Activated CD8-positive, alpha-beta memory T cell treated with anti-CD3 and anti-CD28 coated beads for 36 hours (primary cell): ENCODE measurements around the gene ECPAS. TPM values are rescaled to one million over a fixed set of nuclear protein-coding genes. Genes with fewer than 3 reads are reported as not detected.
"Not testable (repeated sequence)": the region's sequence is repeated elsewhere in the genome, so short reads cannot be mapped to it uniquely, and the experiment has no call there.

Experiments
- CTCF ChIA-PET: fragments of 350-600 bp; sonication (Branson Sonifier 250); formaldehyde crosslinking; loops from one replicate; lab custom pipeline; 2021; ENCODE audit warnings: antibody characterized with exemption; lab: Charles Lee
- POLR2A ChIA-PET: fragments of 350-600 bp; sonication (Branson Sonifier 250); formaldehyde crosslinking; loops from one replicate; lab custom pipeline; 2021; ENCODE audit warnings: antibody characterized with exemption; lab: Charles Lee
- total RNA-seq, 2 experiments: library from RNA; stranded (reverse); gene quantifications; one replicate each; pipeline ENCODE4 v1.2.3, GENCODE V29; 2021

ECPAS gene
- total RNA-seq, 2 experiments from 2014 or later, result 86.9 to 88.8 TPM

DNA sequence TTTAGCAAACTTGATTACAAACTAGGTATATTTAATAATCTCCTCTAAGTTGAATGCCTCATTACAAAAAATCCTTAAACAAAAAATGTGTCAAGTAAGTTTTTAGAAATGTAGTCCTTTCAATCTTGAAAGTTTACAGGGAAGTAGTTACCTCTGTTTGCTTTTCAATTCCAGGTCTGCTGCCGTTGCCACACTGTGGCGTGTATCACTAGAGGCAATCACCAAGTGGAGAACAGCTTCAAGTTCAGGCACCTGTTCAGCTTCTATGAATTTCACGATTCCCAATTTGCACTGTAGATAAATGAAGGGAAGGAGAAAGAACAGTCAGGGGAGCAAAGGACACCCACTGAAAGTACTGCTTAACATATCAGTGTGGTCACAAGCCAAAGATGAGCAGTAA is 51.1 kb downstream of the ECPAS start:
- CTCF ChIA-PET, result no interaction called here
- POLR2A ChIA-PET, result no interaction called here

DNA sequence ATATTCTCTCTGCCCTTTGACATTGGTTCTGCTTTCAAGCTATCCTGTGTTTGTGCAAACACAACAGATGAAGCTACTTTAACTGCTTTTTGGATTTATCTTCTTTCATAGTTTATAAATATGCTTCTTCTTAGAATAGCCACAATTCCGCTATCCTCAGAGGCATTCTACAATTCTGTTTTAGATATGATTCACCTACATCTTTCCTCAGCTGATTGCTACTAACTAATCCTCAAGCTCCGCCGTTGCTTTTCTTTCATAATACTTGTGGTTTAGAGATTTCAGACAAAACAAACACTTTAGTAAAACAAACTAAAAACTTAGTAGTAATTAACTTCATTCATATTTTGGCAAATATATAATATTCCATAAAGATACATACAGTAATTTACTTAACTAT is 52.5 kb downstream of the ECPAS start:
- CTCF ChIA-PET, result no interaction called here
- POLR2A ChIA-PET, result no interaction called here

DNA sequence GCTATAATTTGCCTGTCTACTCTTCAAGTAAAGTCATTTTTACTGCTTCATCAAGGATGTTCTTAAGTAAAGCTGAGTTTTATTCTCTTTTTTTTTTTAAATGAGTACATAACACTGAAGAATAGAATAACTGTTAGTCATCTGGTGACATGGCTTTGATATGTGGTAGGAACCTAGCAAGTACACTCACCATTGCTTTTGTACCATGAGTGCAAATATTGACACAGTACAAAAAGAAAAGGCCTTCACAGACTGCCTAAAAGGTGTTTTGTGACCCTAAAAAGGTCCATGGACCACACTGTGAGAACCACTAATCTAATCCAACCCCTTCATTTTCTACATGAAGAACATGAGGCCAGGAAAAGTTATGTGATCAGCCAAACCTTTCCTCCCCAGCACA is 55.0 kb downstream of the ECPAS start:
- POLR2A ChIA-PET, result no interaction called here
- CTCF ChIA-PET, result no interaction called here

DNA sequence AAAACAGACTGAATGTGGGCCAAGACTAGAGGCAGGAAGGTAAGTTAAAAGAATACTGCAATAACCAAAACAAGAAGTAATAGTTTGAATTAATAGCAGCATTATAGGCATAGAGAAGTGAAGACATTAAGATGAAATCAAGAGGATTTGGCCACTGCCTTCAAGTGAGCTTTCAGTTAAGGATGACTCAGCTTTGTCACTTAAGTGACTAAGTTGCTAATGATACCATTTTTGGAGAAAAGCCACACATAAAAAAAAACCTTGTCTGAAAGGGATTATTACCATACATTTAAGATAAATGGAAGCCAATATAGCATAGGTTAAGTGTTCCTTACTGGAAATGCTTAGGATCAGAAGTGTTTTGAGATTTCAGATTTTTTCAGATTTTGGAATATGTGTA is 57.0 kb downstream of the ECPAS start:
- POLR2A ChIA-PET, result no interaction called here
- CTCF ChIA-PET, result no interaction called here

DNA sequence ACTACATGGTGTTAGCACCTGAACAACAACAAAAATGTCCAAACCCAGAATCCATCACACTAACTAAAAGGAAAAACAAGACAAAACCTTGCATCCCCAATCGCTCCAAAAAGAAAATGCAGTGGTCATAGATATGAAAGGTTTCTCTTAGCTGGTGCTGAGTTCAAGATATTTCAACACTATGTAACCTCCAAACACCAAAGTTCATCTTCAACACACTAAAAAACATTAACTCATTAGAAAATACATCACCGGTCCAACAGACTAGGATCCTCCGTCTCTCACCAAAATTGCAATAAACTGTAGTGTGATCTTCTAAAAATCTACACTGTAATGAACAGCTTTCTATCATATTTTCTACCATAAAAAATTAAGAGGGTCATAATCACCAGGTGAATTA is 60.8 kb downstream of the ECPAS start:
- ChIA-PET CTCF (no interaction called here), POLR2A (no interaction called here)

DNA sequence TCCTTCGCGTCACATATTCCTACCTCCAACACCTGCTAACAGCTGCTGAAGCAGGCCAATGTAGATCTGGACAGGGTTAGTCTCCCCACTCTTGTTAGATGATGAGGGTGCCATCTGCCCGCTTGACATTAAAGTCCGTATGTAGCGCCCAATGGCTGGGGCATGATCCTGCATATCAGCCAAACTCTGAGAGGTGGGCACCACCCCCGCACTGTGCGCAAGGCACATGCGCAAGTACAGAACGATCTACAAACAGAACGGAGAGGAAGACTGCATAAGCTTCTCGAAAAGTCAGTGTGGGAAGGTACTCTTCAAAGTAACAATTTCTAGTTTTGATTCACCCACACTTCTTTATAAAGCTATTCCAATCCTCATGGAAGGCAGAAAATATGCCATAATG is 69.8 kb downstream of the ECPAS start:
- POLR2A ChIA-PET, result no interaction called here
- CTCF ChIA-PET, result interaction anchor here (0.8 kb wide), 1 partner anchor 207 kb away, joined by 3 read pairs; no protein-coding TSS in a partner anchor

DNA sequence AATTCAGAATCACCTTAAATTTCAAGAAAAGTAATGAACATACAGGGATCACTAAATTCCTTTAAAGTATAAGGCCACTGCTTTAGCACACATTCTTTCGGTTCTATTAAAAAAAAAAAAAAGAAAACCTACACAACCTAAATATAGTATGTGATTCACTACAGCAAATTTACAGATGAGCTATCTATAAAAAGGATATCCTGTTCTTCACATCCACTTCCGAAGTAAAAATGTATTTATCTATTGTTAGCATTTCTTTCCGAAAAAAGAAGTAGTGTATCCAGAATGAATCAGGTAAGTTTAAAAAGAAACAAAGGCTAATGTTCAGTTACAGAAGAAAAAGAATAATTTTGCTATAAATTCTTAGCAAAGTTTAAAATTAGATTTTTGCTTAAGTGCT is 70.2 kb downstream of the ECPAS start:
- POLR2A ChIA-PET, result no interaction called here
- CTCF ChIA-PET, result no interaction called here

DNA sequence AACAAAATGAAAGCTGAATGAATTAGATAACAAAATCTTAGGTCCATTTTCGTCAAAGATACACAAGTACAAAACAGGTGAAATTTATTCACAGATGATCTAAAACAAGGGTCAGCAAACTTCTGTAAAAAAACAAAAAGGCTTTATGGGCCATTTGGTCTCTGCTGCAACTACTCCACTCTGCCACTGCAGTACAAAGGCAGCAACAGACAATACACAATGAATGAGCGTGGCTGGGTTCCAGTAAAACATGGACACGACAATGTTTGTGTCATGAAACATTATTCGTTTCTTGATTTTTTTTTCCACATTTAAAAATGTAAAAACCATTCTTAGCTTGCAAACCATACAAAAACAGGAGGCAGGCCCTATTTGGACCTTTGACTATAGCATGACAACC is 71.9 kb downstream of the ECPAS start:
- CTCF ChIA-PET, result interaction anchor here (0.7 kb wide), 1 partner anchor 28 kb away, joined by 3 read pairs; no protein-coding TSS in a partner anchor

DNA sequence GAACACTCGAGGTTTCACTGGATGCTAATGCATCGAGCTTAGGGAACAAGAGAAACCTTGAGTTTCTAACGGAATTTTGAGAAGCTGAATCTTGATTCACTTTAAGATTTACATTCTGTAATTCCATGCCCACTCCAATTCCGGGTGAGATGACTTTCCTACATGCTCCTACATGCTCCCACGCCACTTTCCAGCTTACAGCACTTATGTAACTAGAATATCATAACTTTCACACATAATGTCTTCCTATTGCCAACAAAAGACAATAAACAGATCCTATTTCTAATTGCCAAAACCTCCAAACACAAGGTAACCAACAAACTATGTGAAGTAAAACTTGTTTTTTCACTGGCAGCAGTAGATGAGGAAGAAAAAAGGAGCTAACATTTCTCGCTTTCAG is 72.9 kb downstream of the ECPAS start:
- POLR2A ChIA-PET, result no interaction called here
- CTCF ChIA-PET, result no interaction called here

More for the DNA sequence above, 71.9 kb downstream of the ECPAS start:
- POLR2A ChIA-PET, result interaction anchor here (0.7 kb wide), 1 partner anchor 132 kb away, joined by 3 read pairs; no protein-coding TSS in a partner anchor

DNA sequence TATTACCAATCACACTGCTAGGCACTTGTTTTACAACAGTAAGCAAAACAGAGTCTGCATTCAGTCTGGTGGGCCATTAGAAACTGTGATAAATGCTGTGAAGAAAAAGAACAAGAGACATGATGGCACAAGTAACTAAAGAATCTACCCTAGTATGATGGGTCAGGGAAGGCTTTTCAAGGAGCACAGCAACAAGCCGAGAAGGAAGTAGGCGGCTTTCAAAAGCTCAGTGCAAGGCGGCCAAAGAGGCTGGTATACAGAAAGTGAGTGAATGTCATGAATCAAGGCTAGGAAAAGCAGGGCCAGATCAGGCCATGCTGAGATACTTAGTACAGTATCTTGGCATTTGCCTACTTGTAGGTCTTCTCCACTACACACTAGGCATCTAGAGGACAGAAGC is 76.4 kb downstream of the ECPAS start:
- CTCF ChIA-PET, result no interaction called here
- POLR2A ChIA-PET, result no interaction called here

DNA sequence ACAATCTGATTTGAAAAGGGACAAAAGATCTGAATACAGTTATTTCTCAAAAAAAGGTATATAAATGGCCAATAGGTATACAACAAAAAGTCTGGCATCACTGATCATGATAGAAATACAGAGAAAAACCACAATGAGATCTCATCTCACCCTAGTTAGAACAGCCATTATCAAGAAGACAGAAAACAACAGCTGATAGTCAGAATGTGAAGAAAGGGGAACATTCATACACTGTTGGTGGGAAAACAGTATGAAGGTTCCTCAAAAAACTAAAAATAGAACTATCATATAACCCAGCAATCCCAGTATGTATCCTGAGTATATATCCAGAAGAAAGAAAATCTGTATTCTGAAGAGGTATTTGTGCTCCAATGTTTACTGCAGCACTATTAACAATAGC is 78.5 kb downstream of the ECPAS start:
- CTCF ChIA-PET, result no interaction called here
- POLR2A ChIA-PET, result no interaction called here

DNA sequence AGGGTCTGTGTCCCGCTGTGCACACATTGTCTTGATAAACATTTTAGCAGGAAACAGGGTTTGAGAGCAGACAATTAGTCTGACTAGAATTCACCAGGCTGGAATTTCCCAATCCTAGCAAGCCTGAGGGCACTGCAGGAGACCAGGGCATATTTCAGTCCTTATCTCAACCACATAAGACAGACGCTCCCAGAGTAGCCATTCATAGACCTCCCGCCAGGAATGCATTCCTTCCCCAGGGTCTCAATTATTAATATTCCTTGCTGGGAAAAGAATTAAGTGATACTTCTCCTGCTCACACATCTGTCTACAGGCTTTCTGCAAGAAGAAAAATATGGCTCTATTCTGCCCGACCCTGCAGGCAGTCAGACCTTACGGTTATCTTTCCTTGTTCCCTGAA is 82.7 kb downstream of the ECPAS start:
- CTCF ChIA-PET, POLR2A ChIA-PET: not testable (repeated sequence)

DNA sequence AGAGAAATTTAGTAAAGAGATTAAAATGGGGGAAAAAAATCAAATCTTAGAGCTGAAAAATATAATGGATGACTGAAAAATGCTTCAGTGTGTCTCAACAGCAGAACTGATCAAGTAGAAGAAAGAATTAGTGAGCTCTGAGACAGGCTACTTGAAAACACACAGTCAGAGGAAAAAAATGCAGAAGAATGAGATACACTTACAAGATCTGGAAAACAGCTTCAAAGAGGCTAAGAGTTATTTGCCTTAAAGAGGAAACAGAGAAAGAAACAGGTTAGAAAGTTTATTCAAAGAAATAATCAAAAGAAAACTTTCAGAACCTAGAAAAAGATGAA is 83.7 kb downstream of the ECPAS start:
- POLR2A ChIA-PET, result no interaction called here

DNA sequence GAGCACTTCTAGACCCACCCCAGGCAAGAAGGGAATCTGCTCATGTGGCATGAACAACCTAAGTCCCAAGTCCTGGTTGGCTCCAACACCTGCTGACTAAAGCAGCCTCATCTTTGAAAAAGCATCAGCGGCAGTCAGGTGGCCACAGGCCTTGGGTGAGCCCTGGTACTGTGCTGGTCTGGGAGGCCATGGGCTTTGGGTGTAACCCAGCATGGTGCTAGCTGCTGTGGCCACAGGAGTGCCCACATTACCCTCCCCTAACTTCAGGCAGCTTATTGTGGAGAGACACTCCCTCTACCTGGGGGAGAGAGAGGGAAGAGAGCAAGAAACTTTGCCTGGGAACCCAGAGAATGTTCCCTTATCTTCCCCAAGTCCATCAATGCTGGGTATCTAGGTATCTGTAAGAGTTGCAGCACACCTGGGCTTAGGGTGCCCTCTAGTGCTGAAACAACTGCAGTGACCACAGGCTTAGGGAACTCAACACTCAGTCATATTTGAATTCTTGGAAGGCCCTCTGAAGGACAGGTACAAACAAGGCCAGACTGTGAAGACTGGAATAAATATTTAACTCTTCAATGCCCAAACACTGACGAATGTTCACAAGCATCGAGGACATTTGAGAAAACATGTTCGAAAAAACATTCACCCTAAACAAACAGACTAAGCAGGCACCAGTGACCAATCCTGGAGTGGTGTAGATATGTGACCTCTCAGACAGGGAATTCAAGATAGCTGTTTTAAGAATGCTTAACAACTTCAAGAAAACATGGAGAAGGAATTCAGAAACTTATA is 84.2 kb downstream of the ECPAS start:
- POLR2A ChIA-PET, result no interaction called here
- CTCF ChIA-PET, result no interaction called here

More for the DNA sequence above, 83.7 kb downstream of the ECPAS start:
- CTCF ChIA-PET, result no interaction called here

DNA sequence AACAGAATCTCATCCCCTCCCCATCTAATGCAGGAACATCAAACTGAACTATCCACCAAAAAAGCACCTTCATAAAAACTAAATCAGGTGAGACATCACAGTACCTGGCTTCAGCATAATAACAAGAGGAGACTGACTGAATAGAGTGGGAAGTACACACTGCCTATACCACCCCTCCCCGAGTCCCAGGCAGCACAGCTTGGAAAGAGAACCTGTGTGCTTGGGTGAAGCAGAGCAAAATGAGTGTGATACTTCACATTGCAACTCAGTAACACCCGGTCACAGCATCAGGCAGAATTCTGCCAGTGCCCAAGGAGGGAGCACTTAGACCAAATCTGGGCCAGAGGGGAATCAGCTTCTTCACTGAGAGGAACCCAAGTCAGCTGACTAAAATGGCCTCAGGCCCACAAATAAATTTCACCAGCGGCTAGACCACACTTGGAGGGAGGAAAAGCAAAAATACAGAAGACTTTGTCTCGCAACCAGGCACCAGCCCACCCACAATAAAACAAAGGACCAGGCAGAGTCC is 84.9 kb downstream of the ECPAS start:
- CTCF ChIA-PET, result no interaction called here
- POLR2A ChIA-PET, result no interaction called here

DNA sequence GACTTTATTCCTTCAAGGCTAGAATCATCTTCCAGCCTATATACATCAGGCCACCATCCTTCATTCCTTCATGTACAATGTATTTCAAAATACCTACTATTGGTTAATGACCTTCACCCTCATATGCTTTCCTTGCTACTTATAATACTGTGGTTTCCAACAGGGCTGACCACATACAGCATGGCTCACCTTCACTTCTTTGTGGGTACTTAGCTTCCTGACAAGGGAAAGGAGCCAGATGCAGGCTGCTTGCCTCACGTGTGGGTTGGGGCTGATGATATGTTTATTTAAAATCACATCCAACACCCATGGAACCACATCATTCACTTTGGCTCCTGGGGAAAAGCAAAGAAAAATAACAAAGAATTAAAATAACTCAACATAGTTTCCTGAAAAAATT is 90.2 kb downstream of the ECPAS start:
- POLR2A ChIA-PET, result no interaction called here
- CTCF ChIA-PET, result no interaction called here

DNA sequence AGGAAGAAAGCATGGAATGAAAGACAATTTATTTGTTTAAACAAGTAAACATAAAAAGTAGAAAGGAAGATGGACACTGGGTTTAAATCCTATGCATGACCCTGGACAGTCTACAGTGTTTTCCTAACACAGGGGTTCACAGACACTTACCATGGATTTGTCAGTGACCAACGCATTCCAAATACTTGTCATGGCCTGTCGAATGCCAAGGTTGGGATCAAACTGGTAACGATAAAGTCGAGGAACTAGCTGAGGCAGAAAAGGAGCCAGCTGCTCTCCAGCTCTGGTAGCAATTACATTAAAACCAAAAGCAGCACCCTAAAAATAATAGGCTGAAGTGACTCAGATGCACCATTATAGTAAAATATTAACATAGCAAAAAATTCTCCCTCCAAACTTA is 94.8 kb downstream of the ECPAS start:
- ChIA-PET POLR2A (no interaction called here), CTCF (no interaction called here)

DNA sequence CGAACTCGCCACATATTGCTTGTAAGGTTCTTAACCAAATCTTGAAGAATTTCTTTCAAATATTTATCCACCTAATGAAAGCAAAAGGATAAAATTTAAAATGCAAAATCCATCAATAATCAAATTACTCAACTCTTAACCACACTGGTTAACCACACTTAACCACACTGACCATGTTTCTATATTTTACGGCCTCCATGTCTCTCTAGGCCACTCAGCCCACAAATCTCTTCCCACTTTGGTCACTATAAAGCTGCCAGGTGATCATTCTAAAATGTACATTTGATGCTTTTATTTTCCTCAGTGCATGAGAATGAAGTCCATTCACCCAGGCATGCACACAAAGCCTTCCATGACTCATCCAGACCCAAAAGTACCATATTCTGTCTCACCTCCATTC is 97.8 kb downstream of the ECPAS start:
- CTCF ChIA-PET, result no interaction called here
- POLR2A ChIA-PET, result no interaction called here

DNA sequence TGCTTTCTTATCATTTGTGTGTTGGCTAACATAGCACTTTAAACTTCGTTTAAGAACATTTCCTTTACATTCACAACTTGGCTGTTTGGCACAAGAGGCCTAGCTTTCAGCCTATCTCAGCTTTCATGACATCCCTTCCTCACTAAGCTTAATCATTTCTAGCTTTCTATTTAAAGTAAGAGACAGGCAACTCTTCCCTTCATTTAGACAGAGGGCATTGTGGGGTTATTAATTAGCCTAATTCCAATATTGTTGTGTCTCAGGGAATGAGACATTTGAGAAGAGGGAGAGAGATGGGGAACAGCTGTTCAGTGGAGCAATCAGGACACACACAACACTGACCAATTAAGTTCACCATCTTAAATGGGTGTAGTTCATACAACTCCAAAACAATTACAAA is 103.2 kb downstream of the ECPAS start:
- CTCF ChIA-PET, result no interaction called here
- POLR2A ChIA-PET, result no interaction called here

DNA sequence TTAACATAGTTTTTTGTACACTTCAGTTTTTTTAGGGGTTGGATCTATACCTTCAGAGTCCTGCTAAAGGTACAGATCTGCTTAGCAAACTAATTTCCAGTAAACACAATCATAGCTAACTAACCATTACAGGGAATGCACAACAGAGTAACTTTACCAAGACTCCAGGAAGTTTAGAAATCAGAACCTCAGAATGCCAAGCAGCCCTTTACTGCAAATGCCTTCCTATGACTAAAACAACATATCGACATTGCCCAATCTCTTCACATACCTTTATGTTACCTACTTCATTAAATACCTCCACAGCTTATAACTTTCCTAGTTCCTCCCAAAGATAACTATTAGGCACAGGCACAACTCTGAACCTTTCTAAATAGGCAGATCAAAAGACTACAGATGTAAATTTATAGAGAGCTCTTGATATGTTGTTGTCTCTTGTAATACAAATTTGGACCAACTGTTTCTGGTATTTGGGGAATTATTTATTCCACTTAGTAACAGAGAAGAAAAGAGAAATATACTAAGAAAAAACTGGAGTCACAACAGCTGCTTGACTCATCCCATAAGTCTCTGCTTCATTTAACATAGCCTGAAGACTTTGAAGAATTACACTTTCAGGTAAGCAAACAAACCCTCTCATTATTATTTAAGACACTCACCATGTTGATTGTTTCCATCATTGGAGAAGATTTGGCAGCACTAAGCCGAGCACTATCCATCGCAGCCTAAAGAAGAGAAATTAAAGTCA is 108.2 kb downstream of the ECPAS start:
- CTCF ChIA-PET, result no interaction called here

DNA sequence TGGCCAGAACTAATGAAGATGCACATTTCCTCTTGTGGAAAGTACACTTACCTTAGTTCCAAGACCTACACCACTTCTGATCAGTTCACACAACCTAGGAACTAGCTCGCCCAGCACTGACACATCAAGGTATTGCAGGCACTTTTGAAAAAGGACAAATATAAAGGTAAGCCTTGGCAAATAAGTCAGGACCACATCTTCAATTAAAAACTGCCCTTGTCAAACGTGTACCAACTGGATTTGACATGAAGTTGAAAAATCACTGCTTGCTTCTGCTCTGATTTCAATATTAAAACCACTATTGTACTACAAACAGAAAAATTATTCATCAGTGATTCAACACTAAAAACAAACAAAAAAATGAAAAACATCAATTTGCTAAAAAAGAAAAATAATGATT is 109.1 kb downstream of the ECPAS start:
- POLR2A ChIA-PET, result no interaction called here
- CTCF ChIA-PET, result no interaction called here

More for the DNA sequence above, 108.2 kb downstream of the ECPAS start:
- POLR2A ChIA-PET, result no interaction called here
